Osteocyte (in vitro differentiated cells): ENCODE results near the gene DAZAP1. TPM values are rescaled to one million over a fixed set of nuclear protein-coding genes. Genes with fewer than 3 reads are reported as not detected.

Experiments
- DNase-seq: peaks from one replicate; pipeline ENCODE4 v3.0.0; 2021; ENCODE audit warnings: mixed read lengths; ENCODE audit not compliant: unreplicated experiment; ENCODE audit errors: extremely low spot score
- H3K27ac Mint-ChIP-seq: one replicate; pipeline ENCODE4 v1.8.0; 2021; ENCODE audit warnings: mild to moderate bottlenecking, mixed read lengths; ENCODE audit not compliant: unreplicated experiment
- H3K27me3 Mint-ChIP-seq: one replicate; pipeline ENCODE4 v1.8.0; 2021; ENCODE audit warnings: mixed read lengths; ENCODE audit not compliant: unreplicated experiment
- H3K36me3 Mint-ChIP-seq: one replicate; pipeline ENCODE4 v1.8.0; 2021; ENCODE audit warnings: mixed read lengths; ENCODE audit not compliant: unreplicated experiment
- H3K4me1 Mint-ChIP-seq: one replicate; pipeline ENCODE4 v1.8.0; 2021; ENCODE audit warnings: mixed read lengths; ENCODE audit not compliant: unreplicated experiment
- H3K4me3 Mint-ChIP-seq: one replicate; pipeline ENCODE4 v1.8.0; 2021; ENCODE audit warnings: mild to moderate bottlenecking, moderate library complexity, mixed read lengths; ENCODE audit not compliant: unreplicated experiment
- H3K9me3 Mint-ChIP-seq: one replicate; pipeline ENCODE4 v1.8.0; 2021; ENCODE audit warnings: mixed read lengths; ENCODE audit not compliant: unreplicated experiment
- total RNA-seq: library from RNA; stranded (reverse); gene quantifications from 2 replicates; pipeline ENCODE4 v1.2.1, GENCODE V29; 2021
- TF ChIP-seq, protein P1 (sequence below): fragments of 200-600 bp; sonication (generic); IDR thresholded peaks from 2 replicates; pipeline ENCODE4 v1.5.0; 2021; ENCODE audit warnings: antibody characterized with exemption, mild to moderate bottlenecking, moderate library complexity

Gene DAZAP1
- total RNA-seq, 1 donor from 2014 or later: 101 TPM

DNA sequence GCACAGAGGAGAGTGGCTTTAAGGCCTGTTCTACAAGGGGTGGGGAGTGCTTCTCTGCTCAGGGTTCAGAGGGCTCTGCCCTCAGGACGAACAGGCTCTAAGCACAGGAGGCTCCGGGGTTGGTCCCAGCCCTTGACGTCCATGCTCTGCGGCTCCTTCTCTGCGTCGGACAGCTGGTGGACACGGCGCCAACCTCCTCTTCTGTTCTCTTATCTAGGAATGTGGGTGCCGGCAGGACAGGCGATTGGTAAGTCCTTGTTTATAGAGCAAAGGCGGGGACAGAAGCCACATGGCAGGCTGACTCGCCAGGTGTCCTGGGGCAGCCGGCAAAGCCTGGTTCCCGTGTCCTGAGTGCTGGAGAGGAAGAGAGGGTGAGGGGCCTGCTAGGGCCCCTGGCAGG is 22.4 kb downstream of the DAZAP1 start:
- Mint-ChIP-seq H3K27me3 (no peaks in the 10 kb centered on the region), H3K9me3 (no peaks in the 10 kb centered on the region), H3K4me1 (no peaks in the 10 kb centered on the region), H3K27ac (no peak overlapping the region), H3K4me3 (no peak overlapping the region), H3K36me3 (peaks cover 9% of the 10 kb centered on the region)
- no peak for DNase-seq
- TF ChIP-seq, protein P1, sequence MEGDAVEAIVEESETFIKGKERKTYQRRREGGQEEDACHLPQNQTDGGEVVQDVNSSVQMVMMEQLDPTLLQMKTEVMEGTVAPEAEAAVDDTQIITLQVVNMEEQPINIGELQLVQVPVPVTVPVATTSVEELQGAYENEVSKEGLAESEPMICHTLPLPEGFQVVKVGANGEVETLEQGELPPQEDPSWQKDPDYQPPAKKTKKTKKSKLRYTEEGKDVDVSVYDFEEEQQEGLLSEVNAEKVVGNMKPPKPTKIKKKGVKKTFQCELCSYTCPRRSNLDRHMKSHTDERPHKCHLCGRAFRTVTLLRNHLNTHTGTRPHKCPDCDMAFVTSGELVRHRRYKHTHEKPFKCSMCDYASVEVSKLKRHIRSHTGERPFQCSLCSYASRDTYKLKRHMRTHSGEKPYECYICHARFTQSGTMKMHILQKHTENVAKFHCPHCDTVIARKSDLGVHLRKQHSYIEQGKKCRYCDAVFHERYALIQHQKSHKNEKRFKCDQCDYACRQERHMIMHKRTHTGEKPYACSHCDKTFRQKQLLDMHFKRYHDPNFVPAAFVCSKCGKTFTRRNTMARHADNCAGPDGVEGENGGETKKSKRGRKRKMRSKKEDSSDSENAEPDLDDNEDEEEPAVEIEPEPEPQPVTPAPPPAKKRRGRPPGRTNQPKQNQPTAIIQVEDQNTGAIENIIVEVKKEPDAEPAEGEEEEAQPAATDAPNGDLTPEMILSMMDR: no peak

DNA sequence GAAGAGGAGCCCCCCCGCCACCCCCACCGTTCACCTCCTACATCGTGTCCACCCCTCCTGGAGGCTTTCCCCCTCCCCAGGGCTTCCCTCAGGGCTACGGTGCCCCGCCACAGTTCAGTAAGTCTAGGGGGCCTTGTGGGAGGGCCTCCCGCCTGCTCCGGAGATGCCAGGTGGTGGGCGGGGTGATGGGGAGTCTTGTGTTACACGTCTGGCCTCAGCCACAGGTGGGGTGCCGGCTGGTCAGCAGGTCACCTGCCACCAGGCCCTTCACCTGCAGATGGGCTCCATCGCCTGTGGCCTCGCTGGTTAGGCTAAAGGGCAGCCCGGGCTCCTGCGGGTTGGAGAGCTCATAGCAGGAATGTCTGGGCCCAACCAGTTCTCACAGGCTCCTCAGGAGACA is 22.9 kb downstream of the DAZAP1 start:
- TF ChIP-seq, protein P1: no peak
- Mint-ChIP-seq H3K4me1 (no peaks in the 10 kb centered on the region), H3K27me3 (no peaks in the 10 kb centered on the region), H3K27ac (no peak overlapping the region), H3K9me3 (no peaks in the 10 kb centered on the region), H3K36me3 (peaks cover 6% of the 10 kb centered on the region), H3K4me3 (no peak overlapping the region)
- no peak for DNase-seq

DNA sequence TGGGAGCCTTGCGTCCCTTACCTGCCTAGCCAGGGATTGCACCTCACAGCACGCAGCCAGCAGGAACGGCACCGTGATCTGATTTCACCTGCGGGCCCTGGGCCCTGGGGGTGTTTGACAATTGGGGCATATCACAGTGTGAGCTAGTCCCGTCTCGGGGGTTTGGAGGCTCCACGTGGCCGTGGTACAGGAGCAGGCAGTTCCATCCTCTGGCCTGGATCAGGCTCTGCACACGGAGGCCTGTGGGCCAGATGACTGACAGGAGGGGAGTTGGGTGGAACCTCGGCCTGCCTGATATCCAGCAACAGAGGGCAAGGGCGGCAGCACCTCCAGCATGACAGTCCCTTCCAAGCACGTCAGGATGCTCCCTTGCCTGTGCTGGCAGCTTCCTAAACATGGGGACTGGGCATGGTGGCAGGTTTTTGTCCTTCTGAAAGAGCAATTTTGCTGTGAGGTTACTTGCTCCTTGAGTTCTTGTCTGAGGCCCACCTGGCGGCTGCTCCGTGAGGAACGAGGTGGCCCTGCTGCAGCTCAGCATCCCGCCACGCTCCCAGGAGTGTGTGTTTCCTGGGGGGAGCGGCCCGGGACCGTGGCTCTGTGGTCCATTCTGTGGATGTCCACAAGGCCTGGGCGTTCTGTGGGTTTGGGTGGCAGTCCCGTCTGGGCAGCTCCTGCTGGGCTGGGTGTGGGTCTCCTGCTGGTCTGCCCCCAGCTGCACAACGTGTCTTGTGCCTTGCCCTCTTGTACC is 24.5 kb downstream of the DAZAP1 start:
- Mint-ChIP-seq H3K4me3 (no peak overlapping the region), H3K27me3 (no peaks in the 10 kb centered on the region), H3K4me1 (no peaks in the 10 kb centered on the region), H3K36me3 (peaks cover 6% of the 10 kb centered on the region), H3K27ac (no peak overlapping the region), H3K9me3 (no peaks in the 10 kb centered on the region)
- no peak for DNase-seq
- TF ChIP-seq, protein P1: no peak

DNA sequence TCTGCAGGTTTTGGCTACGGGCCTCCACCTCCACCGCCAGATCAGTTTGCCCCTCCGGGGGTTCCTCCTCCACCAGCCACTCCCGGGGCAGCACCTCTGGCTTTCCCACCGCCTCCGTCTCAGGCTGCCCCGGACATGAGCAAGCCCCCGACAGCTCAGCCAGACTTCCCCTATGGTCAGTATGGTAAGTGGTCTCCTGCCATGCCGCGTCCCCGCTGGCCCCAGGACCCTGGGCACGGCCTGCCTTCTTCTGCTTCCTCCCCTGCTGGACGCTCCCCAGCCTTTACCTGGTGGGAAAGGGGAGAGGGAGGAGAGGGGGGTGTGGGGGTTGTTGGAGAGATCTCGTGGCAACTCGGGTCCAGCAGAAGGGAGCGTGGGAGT is 25.1 kb downstream of the DAZAP1 start:
- TF ChIP-seq, protein P1: no peak

DNA sequence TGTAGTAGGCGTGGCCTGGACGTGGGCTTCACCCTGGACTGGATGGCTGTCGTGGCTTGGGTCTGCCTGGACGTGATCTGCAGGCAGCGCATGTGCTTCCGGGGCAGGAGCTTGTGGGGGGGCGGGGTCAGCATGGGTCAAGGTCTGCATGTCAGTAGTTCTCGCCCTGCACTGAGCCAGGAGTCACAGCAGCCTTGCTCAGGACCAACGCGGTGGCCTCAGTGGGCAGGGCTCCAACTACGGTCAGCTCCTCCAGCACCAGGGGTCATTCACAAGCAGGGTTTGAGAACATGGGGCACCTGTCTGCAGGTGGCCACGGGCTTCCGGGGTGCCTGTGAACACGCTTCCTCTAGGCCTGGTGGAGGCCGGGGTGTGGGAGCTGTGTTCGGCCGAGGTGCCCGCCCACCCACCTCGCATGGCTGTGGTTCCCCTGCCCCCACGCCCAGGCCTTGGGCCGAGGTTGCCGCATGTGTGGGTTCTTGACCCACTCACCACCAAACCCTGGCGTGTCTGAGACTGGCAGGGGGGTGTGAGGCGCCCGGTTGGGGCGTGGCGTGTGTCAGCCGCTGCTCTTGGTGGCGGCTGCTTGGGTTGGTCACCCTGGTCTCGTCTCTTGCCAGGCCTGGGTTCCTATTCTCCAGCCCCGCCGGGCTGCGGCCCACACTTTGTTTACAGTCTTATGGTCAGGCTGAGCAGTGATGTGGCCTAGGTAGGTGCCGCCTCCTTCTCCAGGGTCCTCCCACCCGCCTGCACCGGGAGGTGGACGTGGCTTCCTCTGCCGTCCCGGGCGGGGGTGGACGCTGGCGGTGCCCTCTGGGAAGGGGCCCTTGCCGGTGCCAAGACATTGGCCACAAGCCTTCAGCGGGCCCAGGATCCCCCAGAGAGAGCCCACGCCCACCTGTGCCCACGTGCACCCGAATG is 26.0 kb downstream of the DAZAP1 start:
- no peaks in the 10 kb centered on the region for H3K27me3 Mint-ChIP-seq
- H3K4me1 Mint-ChIP-seq: peaks cover 8% of the 10 kb centered on the region
- no peaks in the 10 kb centered on the region for H3K9me3 Mint-ChIP-seq
- DNase-seq: no peak
- TF ChIP-seq, protein P1: no peak
- no peak overlapping the region for H3K4me3 Mint-ChIP-seq
- H3K36me3 Mint-ChIP-seq: peaks cover 6% of the 10 kb centered on the region
- no peak overlapping the region for H3K27ac Mint-ChIP-seq

More for the DNA sequence above, 25.1 kb downstream of the DAZAP1 start:
- DNase-seq: no peak
- H3K27ac Mint-ChIP-seq: no peak overlapping the region
- no peak overlapping the region for H3K4me3 Mint-ChIP-seq
- peaks cover 6% of the 10 kb centered on the region for H3K36me3 Mint-ChIP-seq
- H3K27me3 Mint-ChIP-seq: no peaks in the 10 kb centered on the region
- no peaks in the 10 kb centered on the region for H3K4me1 Mint-ChIP-seq
- no peaks in the 10 kb centered on the region for H3K9me3 Mint-ChIP-seq
